GM12878 (cell line): ENCODE data around the gene FRAS1. TPM values are rescaled to one million over a fixed set of nuclear protein-coding genes. Genes with fewer than 3 reads are reported as not detected.
"Not testable (repeated sequence)": the region's sequence is repeated elsewhere in the genome, so short reads cannot be mapped to it uniquely, and the experiment has no call there.

ENCODE experiments used
- ATAC-seq: fragments of 200-7000 bp; cut with Tn5 transposase; 3 replicates; pipeline ENCODE4 v1.9.1; 2020; ENCODE audit warnings: mild to moderate bottlenecking, moderate library complexity
- BruUV-seq: library from RNA; stranded (reverse); fragments of 400-500 nt; replicated peaks from 2 replicates; lab custom pipeline; 2021; lab: Mats Ljungman, UMichigan
- CTCF ChIA-PET: fragments of 300-600 bp; sonication (Branson Sonifier 250); formaldehyde crosslinking; extraction: SDS; loops from one replicate; lab custom pipeline; 2021; ENCODE audit warnings: inconsistent platforms; lab: Yijun Ruan, JAX
- POLR2A ChIA-PET: fragments of 350-600 bp; formaldehyde crosslinking; extraction: SDS; loops from one replicate; lab custom pipeline; 2021; ENCODE audit warnings: inconsistent platforms; lab: Charles Lee
- RAD21 ChIA-PET: fragments of 300-600 bp; sonication (Branson Sonifier 250); formaldehyde crosslinking; loops from one replicate; lab custom pipeline; 2023; ENCODE audit warnings: antibody characterized with exemption; ENCODE audit not compliant: unreplicated experiment; lab: Charles Lee
- SMC1A ChIA-PET: fragments of 300-600 bp; sonication (Branson Sonifier 250); formaldehyde crosslinking; loops from one replicate; lab custom pipeline; 2023; ENCODE audit not compliant: unreplicated experiment, uncharacterized antibody; lab: Charles Lee
- DNase-seq: peaks from one replicate; pipeline ENCODE4 v3.0.0-alpha.2; 2011; ENCODE audit warnings: low read depth, low spot score
- FAIRE-seq: peaks from 3 replicates; lab custom pipeline; 2011; peaks lifted over from hg19 to GRCh38; lab: Jason Lieb, UNC
- H2AFZ ChIP-seq: 2 replicates; pipeline ENCODE4 v1.6.0; 2011; ENCODE audit warnings: low read depth, low read length, control low read depth; ENCODE audit not compliant: control insufficient read depth
- H3K27ac ChIP-seq: 2 replicates; pipeline ENCODE4 v1.5.1; 2011; ENCODE audit warnings: control low read depth; ENCODE audit not compliant: control insufficient read depth, insufficient read depth
- H3K27me3 ChIP-seq, 2 experiments: replicated peaks in 1 of 2; 2 replicates each; pipeline versions ENCODE4 v1.6.0 to v1.6.1; 2011; ENCODE audit warnings: low read length in 1 of 2; ENCODE audit not compliant: control insufficient read depth in 2 of 2, insufficient read depth in 2 of 2
- H3K36me3 ChIP-seq, 2 experiments: 2 replicates each; pipeline ENCODE4 v1.5.1; 2011; ENCODE audit warnings: low read length in 1 of 2; ENCODE audit not compliant: control insufficient read depth in 2 of 2, insufficient read depth in 2 of 2
- H3K4me1 ChIP-seq: 2 replicates; pipeline ENCODE4 v1.6.1; 2011; ENCODE audit warnings: mild to moderate bottlenecking, low read length, moderate library complexity, mixed read lengths; ENCODE audit not compliant: control insufficient read depth, insufficient read depth
- H3K4me2 ChIP-seq: 2 replicates; pipeline ENCODE4 v1.6.0; 2011; ENCODE audit warnings: control low read depth; ENCODE audit not compliant: control insufficient read depth, insufficient read depth
- H3K4me3 ChIP-seq: fragments of 200-600 bp; sonication (generic); 2 replicates; pipeline ENCODE4 v1.5.1; 2016
- H3K79me2 ChIP-seq: 2 replicates; pipeline ENCODE4 v1.6.0; 2011; ENCODE audit warnings: low read length; ENCODE audit not compliant: control insufficient read depth, insufficient read depth
- H3K9ac ChIP-seq: 2 replicates; pipeline ENCODE4 v1.8.0; 2011; ENCODE audit warnings: low read length, control low read depth, mixed read lengths; ENCODE audit not compliant: control insufficient read depth, insufficient read depth
- H3K9me3 ChIP-seq: replicated peaks from 3 replicates; pipeline ENCODE4 v1.5.1; 2011; ENCODE audit warnings: mild to moderate bottlenecking, low read length; ENCODE audit not compliant: control insufficient read depth, insufficient read depth
- H4K20me1 ChIP-seq: 2 replicates; pipeline ENCODE4 v1.6.0; 2011; ENCODE audit not compliant: control insufficient read depth, insufficient read depth
- BHLHE40 ChIP-seq, 2 experiments: fragments of 450-650 bp in 1 of 2; IDR thresholded peaks; 2 replicates each; pipeline ENCODE4 v1.6.1; 2011 to 2017; ENCODE audit warnings: low read depth in 2 of 2, borderline replicate concordance in 1 of 2, improper control_type of control experiment in 1 of 2, low read length in 1 of 2, mild to moderate bottlenecking in 1 of 2
- LARP7 ChIP-seq: fragments of 450-650 bp; IDR thresholded peaks from 2 replicates; pipeline ENCODE4 v1.6.1; 2017; ENCODE audit warnings: mild to moderate bottlenecking
- SMARCA5 ChIP-seq: fragments of 450-650 bp; IDR thresholded peaks from 2 replicates; pipeline ENCODE4 v1.6.1; 2017; ENCODE audit warnings: mild to moderate bottlenecking
- USF2 ChIP-seq: IDR thresholded peaks from 2 replicates; pipeline ENCODE4 v1.6.1; 2011; ENCODE audit warnings: low read depth, low read length, improper control_type of control experiment, borderline replicate concordance
- WRNIP1 ChIP-seq: IDR thresholded peaks from 2 replicates; pipeline ENCODE4 v1.6.1; 2011; ENCODE audit warnings: low read depth, low read length, improper control_type of control experiment, borderline replicate concordance
- ZZZ3 ChIP-seq: IDR thresholded peaks from 2 replicates; pipeline ENCODE4 v1.6.1; 2011; ENCODE audit warnings: low read depth; ENCODE audit not compliant: control insufficient read depth, insufficient read length
- WGBS: methylation state at CpG from one replicate; pipeline ENCODE4 v1.1.6; 2016; ENCODE audit warnings: low lambda C conversion rate; ENCODE audit not compliant: insufficient replicate concordance, insufficient coverage; ENCODE audit errors: missing lambda C conversion rate; 5-methylcytosine and 5-hydroxymethylcytosine counted together
- in situ Hi-C: fragments of 300-500 bp; cut with MboI; formaldehyde crosslinking; loops from 9 replicates; pipeline ENCODE4 v1.14.3; 2018; ENCODE audit warnings: mixed read lengths
- intact Hi-C: fragments of 100-400 bp; cut with micrococcal nuclease; formaldehyde crosslinking; loops from one replicate; pipeline ENCODE4 v1.14.2; 2022; ENCODE audit not compliant: unreplicated experiment
- polyA plus RNA-seq, 11 experiments: library from polyadenylated mRNA; depleted of rRNA in 4 of 11; unstranded in 6 of 11; stranded (reverse) in 5 of 11; fragments of >200 nt; fragmentation: Nextera tagmentation in 4 of 11; fragmentation: Illumina TruSeq in 1 of 11; extraction: Ambion mirVana in 4 of 11; extraction: Trizol in 1 of 11; gene quantifications; 1 replicate in 1 of 11; 2 replicates in 10 of 11; pipeline versions ENCODE4 v1.2.1 to v1.2.3, GENCODE V29; 2011 to 2016; ENCODE audit warnings: inconsistent platforms in 2 of 11, missing spikeins in 2 of 11, low read depth in 1 of 11
- total RNA-seq, 4 experiments: library from RNA; depleted of rRNA in 3 of 4; stranded (reverse); fragments of >200 nt in 3 of 4; fragmentation: Illumina TruSeq in 1 of 4; extraction: Trizol in 1 of 4; gene quantifications; 2 replicates each; pipeline versions ENCODE4 v1.2.1 to v1.2.3, GENCODE V29; 2013 to 2021

The FRAS1 gene
- total and polyA plus RNA-seq, 10 of the 15 experiments (the other 5 are each of a cell fraction or from before 2014, with no cell fraction given) = 0.08 to 11.7 (median 0.20) TPM

- FAIRE-seq (no peak), ATAC-seq (no peak)
Observed at GRCh38 chr4:78179196-78179595, 122.1 kb downstream of the FRAS1 start.

GRCh38 chr4:78181681-78182234, 124.6 kb downstream of the FRAS1 start:
- ATAC-seq, H3K36me3 ChIP-seq, FAIRE-seq, H3K9ac ChIP-seq, H3K4me1 ChIP-seq, POLR2A ChIA-PET, H3K27me3 ChIP-seq, DNase-seq, H4K20me1 ChIP-seq, RAD21 ChIA-PET, H3K9me3 ChIP-seq, intact Hi-C loops, H3K79me2 ChIP-seq, H2AFZ ChIP-seq, BruUV-seq, H3K4me2 ChIP-seq, SMC1A ChIA-PET, H3K4me3 ChIP-seq, H3K27ac ChIP-seq: not testable (repeated sequence)
- WGBS = 67% methylated on average over 30 of the region's 36 CpGs
- CTCF ChIA-PET = interaction anchor here (5.5 kb wide), 1 partner anchor 10 kb away, joined by 29 read pairs; no protein-coding TSS in a partner anchor
- in situ Hi-C loops = loop anchor here (10.0 kb wide), 1 partner anchor 57 kb away; no protein-coding TSS in a partner anchor

More at GRCh38 chr4:78179196-78179595, 122.1 kb downstream of the FRAS1 start:
- DNase-seq = no peak
- WGBS = 0% methylated on average over 2 of the region's 2 CpGs
- in situ Hi-C loops = no loop called here
- POLR2A ChIA-PET = interaction anchor here (1.1 to 1.5 kb wide), 3 partner anchors 8 to 32 kb away, joined by 3 to 4 read pairs (median 3); no protein-coding TSS in a partner anchor
- Histone ChIP-seq H3K36me3 (no peaks in the 10 kb centered on the region), H3K4me2 (no peak overlapping the region)
- no TSS peak for BruUV-seq
- TF ChIP-seq WRNIP1 (no peak), BHLHE40 (IDR thresholded peaks at IDR 0.05; ENCODE audit: borderline replicate concordance in 1 of 2, low read depth in 2 of 2, low read length in 1 of 2) (peak in 1 of 2 experiments; percentile 43; a peak in 1 of 4 replicates), ZZZ3 (no peak), SMARCA5 (no peak), LARP7 (no peak), USF2 (no peak)
- TF ChIP-seq, all 136 proteins: peak for 1
- ChIA-PET SMC1A (interaction anchor here (1.0 kb wide), 2 partner anchors 10 to 44 kb away, joined by 3 read pairs; no protein-coding TSS in a partner anchor), RAD21 (interaction anchor here (1.2 kb wide), 1 partner anchor 12 kb away, joined by 4 read pairs; no protein-coding TSS in a partner anchor), CTCF (interaction anchor here (1.5 kb wide), 1 partner anchor 11 kb away, joined by 3 read pairs; no protein-coding TSS in a partner anchor)
- H4K20me1 ChIP-seq = no peaks in the 10 kb centered on the region
- no peak overlapping the region for H2AFZ ChIP-seq
- H3K27ac ChIP-seq = no peak overlapping the region
- intact Hi-C loops = no loop called here
- H3K79me2 ChIP-seq = no peaks in the 10 kb centered on the region
- no peaks in the 10 kb centered on the region for H3K9me3 ChIP-seq
- peaks cover 0 to 3% of the 10 kb centered on the region in 2 experiments; a peak in 1 of 4 replicates for H3K27me3 ChIP-seq
- H3K4me3 ChIP-seq = no peak overlapping the region
- H3K4me1 ChIP-seq = no peaks in the 10 kb centered on the region
- no peak overlapping the region for H3K9ac ChIP-seq
